Left kidney (tissue), 2 donors: ENCODE measurements around the gene CFHR1. TPM values are rescaled to one million over a fixed set of nuclear protein-coding genes. Genes with fewer than 3 reads are reported as not detected.

Experiments used
- DNase-seq: peaks from one replicate; pipeline ENCODE4 v3.0.0-alpha.2; 2013
- polyA plus RNA-seq: library from polyadenylated mRNA; unstranded; fragments of 120-200 nt; gene quantifications from one replicate; pipeline ENCODE4 v1.2.1, GENCODE V29; 2013; ENCODE audit not compliant: insufficient read length

Gene CFHR1
- polyA plus RNA-seq, 1 donor = 0.42 TPM

DNA sequence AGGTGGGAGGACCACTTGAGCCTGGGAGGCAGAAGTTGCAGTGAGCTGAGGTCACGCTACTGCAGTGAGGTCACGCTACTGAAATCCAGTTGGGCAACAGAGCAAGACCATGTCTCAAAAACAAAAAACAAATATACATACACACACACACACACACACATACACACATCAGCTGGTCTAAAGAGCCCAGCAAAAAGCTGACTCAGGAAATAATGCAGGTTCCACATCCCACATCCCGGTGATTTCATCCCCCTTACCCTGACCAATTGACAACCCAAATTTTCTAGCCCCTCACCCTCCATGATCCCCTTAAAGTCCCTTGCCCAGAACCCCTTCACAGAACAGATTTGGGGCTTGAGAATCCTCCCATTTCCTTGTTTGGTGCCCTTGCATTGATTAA, 56.4 kb downstream of the CFHR1 start:
- no peak for DNase-seq

DNA sequence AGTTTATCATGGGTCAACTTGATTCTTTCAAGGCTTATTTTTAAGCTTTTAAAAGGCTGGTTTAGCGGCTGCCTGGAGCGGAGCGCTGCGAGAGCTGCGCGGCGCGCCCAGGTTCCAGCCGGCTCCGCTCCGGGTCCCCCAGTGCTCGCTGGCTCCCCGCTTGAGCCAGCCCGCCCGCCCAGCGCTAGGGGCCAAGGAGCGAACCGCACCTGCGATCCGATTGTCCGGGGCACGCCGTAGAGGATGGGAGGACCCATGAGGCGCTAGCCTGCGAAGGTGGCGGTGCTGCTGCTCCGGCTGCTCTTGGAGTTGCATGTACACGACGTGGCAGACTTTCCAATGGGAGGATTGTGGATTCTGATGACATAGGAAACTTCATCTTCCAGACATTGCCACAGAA, 58.4 kb downstream of the CFHR1 start:
- DNase-seq = no peak

Other genes starting within 250 kb of the CFHR1 start
- gene KCNT2, start 211.3 kb upstream of the CFHR1 start, polyA plus RNA-seq = 12.5 TPM
- gene CFH, start 167.7 kb upstream of the CFHR1 start, polyA plus RNA-seq = 34.4 TPM
- gene CFHR3, start 44.9 kb upstream of the CFHR1 start, polyA plus RNA-seq = 0.50 TPM
- not detected for gene CFHR4, start 68.3 kb downstream of the CFHR1 start, polyA plus RNA-seq
- gene CFHR2, start 124.0 kb downstream of the CFHR1 start, polyA plus RNA-seq = not detected
- not detected for gene CFHR5, start 157.8 kb downstream of the CFHR1 start, polyA plus RNA-seq
- 0.13 TPM for gene F13B, start 247.5 kb downstream of the CFHR1 start, polyA plus RNA-seq